K562 (cell line): ENCODE results near the gene CPNE8. TPM values are rescaled to one million over a fixed set of nuclear protein-coding genes. Genes with fewer than 3 reads are reported as not detected.
A peak's percentile ranks its signal among the peaks of the same experiment; 100 is the strongest.

Experiments used
- BHLHE40 ChIP-seq: IDR thresholded peaks from 2 replicates; pipeline ENCODE4 v1.6.1; 2011; ENCODE audit warnings: low read length, improper control_type of control experiment
- EGR1 ChIP-seq: fragments of 450-650 bp; conservative IDR thresholded peaks from 2 replicates; pipeline ENCODE4 v1.6.1; 2017; ENCODE audit warnings: mild to moderate bottlenecking
- ETV1 ChIP-seq: fragments of 450-650 bp; conservative IDR thresholded peaks from 2 replicates; pipeline ENCODE4 v1.6.1; 2016; ENCODE audit warnings: missing genetic modification characterization, control low read depth, low read depth, missing compliant biosample characterization
- FUS ChIP-seq: fragments of 200-400 bp; formaldehyde crosslinking; optimal IDR thresholded peaks from 2 replicates; pipeline ENCODE3; 2017; ENCODE audit warnings: low read depth, low read length
- RNF2 ChIP-seq: sonication (generic); IDR thresholded peaks from 2 replicates; pipeline ENCODE4 v1.6.1; 2016
- ZBTB11 ChIP-seq, 3 experiments: fragments of 200-800 bp in 1 of 3; fragments of 250-450 bp in 1 of 3; fragments of 450-650 bp in 1 of 3; sonication (Bioruptor Pico) in 1 of 3; sonication (Bioruptor generic) in 1 of 3; formaldehyde crosslinking in 1 of 3; IDR thresholded peaks; 2 replicates each; pipeline versions ENCODE4 v1.6.1 to v1.8.0; 2016 to 2022; ENCODE audit warnings: mild to moderate bottlenecking in 2 of 3, missing genetic modification characterization in 2 of 3, missing compliant biosample characterization in 1 of 3, moderate library complexity in 1 of 3
- ZNF561 ChIP-seq: fragments of 450-650 bp; formaldehyde crosslinking; conservative IDR thresholded peaks from 2 replicates; pipeline ENCODE4 v1.4.0; 2020; ENCODE audit warnings: mild to moderate bottlenecking, moderate library complexity
- polyA plus RNA-seq, 8 experiments: library from polyadenylated mRNA; depleted of rRNA in 4 of 8; stranded (reverse) in 5 of 8; unstranded in 3 of 8; fragments of >200 nt; fragmentation: Nextera tagmentation in 2 of 8; fragmentation: Illumina TruSeq in 1 of 8; extraction: Ambion mirVana in 2 of 8; extraction: Trizol in 1 of 8; gene quantifications; 2 replicates each; pipeline versions ENCODE4 v1.2.1 to v1.2.3, GENCODE V29; 2011 to 2014; ENCODE audit warnings: inconsistent platforms in 1 of 8, missing spikeins in 1 of 8
- total RNA-seq, 7 experiments: library from RNA; depleted of rRNA in 6 of 7; stranded (reverse); fragments of >200 nt in 6 of 7; fragmentation: Illumina TruSeq in 2 of 7; extraction: Trizol in 2 of 7; gene quantifications; 2 replicates each; pipeline versions ENCODE4 v1.2.1 to v1.2.3, GENCODE V29; 2011 to 2021; ENCODE audit warnings: low replicate concordance in 1 of 7
- TF ChIP-seq, protein P1 (sequence below), 2 experiments: fragments of 450-650 bp in 1 of 2; sonication (generic) in 1 of 2; formaldehyde crosslinking in 1 of 2; IDR thresholded peaks; 2 replicates each; pipeline versions ENCODE4 v1.7.1 to v1.9.0; 2016 to 2022; ENCODE audit warnings: inconsistent platforms in 1 of 2, mild to moderate bottlenecking in 1 of 2, missing genetic modification reagents in 1 of 2

Gene CPNE8
- total and polyA plus RNA-seq, 9 of the 15 experiments (the other 6 are each of a cell fraction or from before 2014, with no cell fraction given) = 2.4 to 7.0 (median 4.2) TPM

GRCh38 chr12:38904537-38905479 is 583 bp downstream of the CPNE8 start (continued):
- TF ChIP-seq, protein P1, sequence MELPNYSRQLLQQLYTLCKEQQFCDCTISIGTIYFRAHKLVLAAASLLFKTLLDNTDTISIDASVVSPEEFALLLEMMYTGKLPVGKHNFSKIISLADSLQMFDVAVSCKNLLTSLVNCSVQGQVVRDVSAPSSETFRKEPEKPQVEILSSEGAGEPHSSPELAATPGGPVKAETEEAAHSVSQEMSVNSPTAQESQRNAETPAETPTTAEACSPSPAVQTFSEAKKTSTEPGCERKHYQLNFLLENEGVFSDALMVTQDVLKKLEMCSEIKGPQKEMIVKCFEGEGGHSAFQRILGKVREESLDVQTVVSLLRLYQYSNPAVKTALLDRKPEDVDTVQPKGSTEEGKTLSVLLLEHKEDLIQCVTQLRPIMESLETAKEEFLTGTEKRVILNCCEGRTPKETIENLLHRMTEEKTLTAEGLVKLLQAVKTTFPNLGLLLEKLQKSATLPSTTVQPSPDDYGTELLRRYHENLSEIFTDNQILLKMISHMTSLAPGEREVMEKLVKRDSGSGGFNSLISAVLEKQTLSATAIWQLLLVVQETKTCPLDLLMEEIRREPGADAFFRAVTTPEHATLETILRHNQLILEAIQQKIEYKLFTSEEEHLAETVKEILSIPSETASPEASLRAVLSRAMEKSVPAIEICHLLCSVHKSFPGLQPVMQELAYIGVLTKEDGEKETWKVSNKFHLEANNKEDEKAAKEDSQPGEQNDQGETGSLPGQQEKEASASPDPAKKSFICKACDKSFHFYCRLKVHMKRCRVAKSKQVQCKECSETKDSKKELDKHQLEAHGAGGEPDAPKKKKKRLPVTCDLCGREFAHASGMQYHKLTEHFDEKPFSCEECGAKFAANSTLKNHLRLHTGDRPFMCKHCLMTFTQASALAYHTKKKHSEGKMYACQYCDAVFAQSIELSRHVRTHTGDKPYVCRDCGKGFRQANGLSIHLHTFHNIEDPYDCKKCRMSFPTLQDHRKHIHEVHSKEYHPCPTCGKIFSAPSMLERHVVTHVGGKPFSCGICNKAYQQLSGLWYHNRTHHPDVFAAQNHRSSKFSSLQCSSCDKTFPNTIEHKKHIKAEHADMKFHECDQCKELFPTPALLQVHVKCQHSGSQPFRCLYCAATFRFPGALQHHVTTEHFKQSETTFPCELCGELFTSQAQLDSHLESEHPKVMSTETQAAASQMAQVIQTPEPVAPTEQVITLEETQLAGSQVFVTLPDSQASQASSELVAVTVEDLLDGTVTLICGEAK (IDR thresholded peaks at IDR 0.05) = peak; percentile 74
- TF ChIP-seq, protein P1 (CRISPR knock-in tag; IDR thresholded peaks at IDR 0.05) = no peak
- TF ChIP-seq ETV1 (tag) = peak; percentile 52; the same call in 1 of the 2 replicates
- no peak for TF ChIP-seq ZNF561 (CRISPR knock-in tag)
- 0 out of 2 replicates have a peak, but pooled peaks have one; percentile 8 for TF ChIP-seq EGR1
- TF ChIP-seq RNF2 = no peak
- TF ChIP-seq FUS = no peak
- peak; percentile 81 for TF ChIP-seq BHLHE40
- peak in 1 of 3 experiments; percentile 60; a peak in 2 of 6 replicates for TF ChIP-seq ZBTB11 (CRISPR knock-in tag; IDR thresholded peaks at IDR 0.05)
